ENCODE measurements around the gene PIGT.

GRCh38 chr20:45452238-45452637 is 36.3 kb downstream of the PIGT start:
- TF ChIP-seq BRCA1 (CRISPR knock-in tag; IDR thresholded peaks at IDR 0.05) (no peak), SMARCE1 (IDR thresholded peaks at IDR 0.05; ENCODE audit: borderline replicate concordance) (no peak), ZSCAN20 (CRISPR knock-in tag; IDR thresholded peaks at IDR 0.05; ENCODE audit: borderline replicate concordance) (no peak), NBN (conservative IDR thresholded peaks at IDR 0.05) (no peak), EZH2 (conservative IDR thresholded peaks at IDR 0.05; ENCODE audit: low read depth, low read length) (no peak), ELF4 (CRISPR knock-in tag; IDR thresholded peaks at IDR 0.05; ENCODE audit: borderline replicate concordance) (no peak), WIZ (CRISPR knock-in tag; IDR thresholded peaks at IDR 0.05) (no peak), KLF9 (CRISPR knock-in tag; IDR thresholded peaks at IDR 0.05; ENCODE audit: low read depth) (no peak), EP300 (IDR thresholded peaks at IDR 0.05; ENCODE audit: low read depth in 2 of 2, low read length in 2 of 2) (no peak), EP300 (CRISPR knock-in tag; IDR thresholded peaks at IDR 0.05; ENCODE audit: borderline replicate concordance) (no peak), HNF4G (IDR thresholded peaks at IDR 0.05; ENCODE audit: borderline replicate concordance, low read depth, low read length) (no peak), HNF4G (CRISPR knock-in tag; IDR thresholded peaks at IDR 0.05; ENCODE audit: borderline replicate concordance, low read depth) (no peak), GLI4 (CRISPR knock-in tag; IDR thresholded peaks at IDR 0.05; ENCODE audit: borderline replicate concordance) (no peak)
- TF ChIP-seq, protein P1, sequence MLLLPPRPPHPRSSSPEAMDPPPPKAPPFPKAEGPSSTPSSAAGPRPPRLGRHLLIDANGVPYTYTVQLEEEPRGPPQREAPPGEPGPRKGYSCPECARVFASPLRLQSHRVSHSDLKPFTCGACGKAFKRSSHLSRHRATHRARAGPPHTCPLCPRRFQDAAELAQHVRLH (CRISPR knock-in tag; IDR thresholded peaks at IDR 0.05; ENCODE audit: borderline replicate concordance, low read depth): no peak

Measured in HepG2 (cell line).